ENCODE results near the gene APMAP. TPM values are rescaled to one million over a fixed set of nuclear protein-coding genes. Genes with fewer than 3 reads are reported as not detected.
A peak's percentile ranks its signal among the peaks of the same experiment; 100 is the strongest.

Gene APMAP
- total and polyA plus RNA-seq, 9 of the 15 experiments (the other 6 are each of a cell fraction or from before 2014, with no cell fraction given) = 6.7 to 18.2 (median 14.4) TPM

- TF ChIP-seq CUX1 (CRISPR knock-in tag; IDR thresholded peaks at IDR 0.05) (no peak), ZNF77 (CRISPR knock-in tag; IDR thresholded peaks at IDR 0.05) (no peak), PREB (CRISPR knock-in tag; IDR thresholded peaks at IDR 0.05) (no peak), TAF9B (IDR thresholded peaks at IDR 0.05; ENCODE audit: partially characterized antibody) (peak; percentile 37), NCOA1 (IDR thresholded peaks at IDR 0.05; ENCODE audit: low read depth) (0 out of 2 replicates have a peak, but pooled peaks have one; percentile 39), RBM14 (IDR thresholded peaks at IDR 0.05; ENCODE audit: borderline replicate concordance, insufficient read depth, low read depth, low read length) (no peak), ETV1 (tag; conservative IDR thresholded peaks at IDR 0.05; ENCODE audit: low read depth) (peak; percentile 77), ZNF398 (CRISPR knock-in tag; IDR thresholded peaks at IDR 0.05) (no peak), NFIC (IDR thresholded peaks at IDR 0.05) (no peak), NFRKB (IDR thresholded peaks at IDR 0.05; ENCODE audit: low read depth) (no peak), SETDB1 (IDR thresholded peaks at IDR 0.05; ENCODE audit: low read length) (no peak), POLR2G (IDR thresholded peaks at IDR 0.05; ENCODE audit: low read depth, low read length) (peak; percentile 95), ZFP30 (CRISPR knock-in tag; IDR thresholded peaks at IDR 0.05; ENCODE audit: borderline replicate concordance) (no peak), SMAD4 (CRISPR knock-in tag; conservative IDR thresholded peaks at IDR 0.05) (0 out of 2 replicates have a peak, but pooled peaks have one; percentile 29), FOXA1 (IDR thresholded peaks at IDR 0.05; ENCODE audit: borderline replicate concordance) (no peak), ZNF584 (CRISPR knock-in tag; IDR thresholded peaks at IDR 0.05; ENCODE audit: low read depth) (no peak)
These were observed at the start of gene APMAP (continued) for GRCh38 chr20:24992487-24993205.

Measured in K562 (cell line).